Transverse colon (tissue), 4 donors: ENCODE results near the gene SPTBN4. TPM values are rescaled to one million over a fixed set of nuclear protein-coding genes. Genes with fewer than 3 reads are reported as not detected.

Experiments
- DNase-seq: peaks from one replicate; pipeline ENCODE4 v3.0.0-alpha.2; 2019
- H3K27ac ChIP-seq, 4 donors: fragments of 200-600 bp; sonication (generic); 2 replicates each; pipeline ENCODE4 v1.5.1; 2016 to 2018; ENCODE audit warnings: inconsistent platforms in 4 of 4
- H3K27me3 ChIP-seq: fragments of 200-600 bp; sonication (generic); 2 replicates; pipeline ENCODE4 v1.5.1; 2017; ENCODE audit warnings: inconsistent platforms
- H3K36me3 ChIP-seq, 4 donors: fragments of 200-600 bp; sonication (generic); 2 replicates each; pipeline ENCODE4 v1.5.1; 2017 to 2019; ENCODE audit warnings: inconsistent platforms in 4 of 4
- H3K4me1 ChIP-seq, 4 donors: fragments of 200-600 bp; sonication (generic); 2 replicates each; pipeline ENCODE4 v1.5.1; 2017 to 2020; ENCODE audit warnings: inconsistent platforms in 4 of 4
- H3K4me3 ChIP-seq, 4 donors: fragments of 200-600 bp; sonication (generic); 1 replicate in 1 of 4; 2 replicates in 3 of 4; pipeline versions ENCODE4 v1.5.1 to v1.6.1; 2017 to 2019; ENCODE audit warnings: inconsistent platforms in 4 of 4
- H3K9me3 ChIP-seq, 2 donors: fragments of 200-600 bp; sonication (generic); 2 replicates each; pipeline ENCODE4 v1.5.1; 2017 to 2019; ENCODE audit warnings: inconsistent platforms in 2 of 2
- CTCF ChIP-seq, 5 experiments: fragments of 200-600 bp in 3 of 5; fragments of 450-650 bp in 2 of 5; sonication (generic) in 3 of 5; IDR thresholded peaks; 1 replicate in 2 of 5; 2 replicates in 3 of 5; pipeline ENCODE4 v1.5.1; 2016 to 2017; ENCODE audit warnings: antibody characterized with exemption in 5 of 5, inconsistent platforms in 3 of 5, mild to moderate bottlenecking in 2 of 5, moderate library complexity in 1 of 5
- EP300 ChIP-seq: sonication (generic); formaldehyde crosslinking; IDR thresholded peaks from one replicate; pipeline ENCODE4 v1.6.1; 2017; ENCODE audit warnings: antibody characterized with exemption, low read depth
- POLR2A ChIP-seq: fragments of 450-650 bp; IDR thresholded peaks from one replicate; pipeline ENCODE4 v1.6.1; 2016; ENCODE audit warnings: antibody characterized with exemption, mild to moderate bottlenecking, moderate library complexity
- POLR2AphosphoS5 ChIP-seq, 3 donors: sonication (generic); formaldehyde crosslinking; IDR thresholded peaks; one replicate each; pipeline ENCODE4 v1.6.1; 2016; ENCODE audit warnings: antibody characterized with exemption in 3 of 3
- WGBS, 2 donors: methylation state at CpG; one replicate each; pipeline ENCODE4 v1.1.5; 2018; ENCODE audit warnings: low coverage in 1 of 2; 5-methylcytosine and 5-hydroxymethylcytosine counted together
- in situ Hi-C, 4 donors: fragments of 200-750 bp; cut with MboI; loops; one replicate each; pipeline versions ENCODE4 v1.15.0 to v1.15.1; 2017; ENCODE audit warnings: low sequenced_read_pairs in 3 of 4, low pct_ligation_motif_present in 1 of 4, low pct_unique_long_range_greater_than_20kb in 1 of 4
- intact Hi-C: fragments of 100-400 bp; cut with DNase I; formaldehyde crosslinking; loops from one replicate; pipeline ENCODE4 v1.15.1; 2023; ENCODE audit warnings: low total_unique reads
- total RNA-seq, 4 donors: library from RNA; depleted of rRNA; stranded (reverse); fragments of >200 nt; gene quantifications; one replicate each; pipeline ENCODE4 v1.1.0, GENCODE V29; 2016

Gene SPTBN4
- total RNA-seq, 4 donors from 2014 or later, result under 0.01 to 1.5 (median 0.99) TPM

- no peaks in the 10 kb centered on the region for H3K27me3 ChIP-seq
- no peak for TF ChIP-seq CTCF (IDR thresholded peaks at IDR 0.05)
- TF ChIP-seq POLR2AphosphoS5 (IDR thresholded peaks at IDR 0.05), result no peak
- no peak for TF ChIP-seq EP300
- no peak for TF ChIP-seq POLR2A
- H3K4me3 ChIP-seq, result no peak overlapping the region
- peaks cover 0 to 23% (median 0%) of the 10 kb centered on the region in 4 donors for H3K36me3 ChIP-seq
- in situ Hi-C loops (loop anchor here in 1 of 4 donors (25.0 kb wide), 1 partner anchor 266 kb away; no protein-coding TSS in a partner anchor), intact Hi-C loops (no loop called here)
- WGBS, 2 donors, result 88 to 100% methylated on average over 1 to 12 of the region's 12 CpGs
- H3K27ac ChIP-seq, result no peak overlapping the region
- H3K9me3 ChIP-seq, result no peaks in the 10 kb centered on the region
- DNase-seq, result no peak
- peaks cover 0 to 21% (median 12%) of the 10 kb centered on the region in 4 donors for H3K4me1 ChIP-seq
Measured at GRCh38 chr19:40578442-40578908, 111.7 kb downstream of the SPTBN4 start.

GRCh38 chr19:40580619-40581018 lies 113.8 kb downstream of the SPTBN4 start:
- Histone ChIP-seq H3K27me3 (no peaks in the 10 kb centered on the region), H3K4me1 (peaks cover 0 to 21% (median 12%) of the 10 kb centered on the region in 4 donors), H3K27ac (no peak overlapping the region), H3K9me3 (no peaks in the 10 kb centered on the region), H3K36me3 (peaks cover 0 to 33% (median 0%) of the 10 kb centered on the region in 4 donors), H3K4me3 (no peak overlapping the region)
- in situ Hi-C loops, result loop anchor here in 1 of 4 donors (25.0 kb wide), 1 partner anchor 268 kb away; no protein-coding TSS in a partner anchor
- DNase-seq, result no peak
- WGBS, 2 donors, result 97 to 100% methylated on average over 4 to 13 of the region's 13 CpGs
- TF ChIP-seq POLR2A (no peak), POLR2AphosphoS5 (IDR thresholded peaks at IDR 0.05) (no peak), CTCF (IDR thresholded peaks at IDR 0.05) (no peak), EP300 (no peak)
- intact Hi-C loops, result no loop called here

GRCh38 chr19:40581531-40581930 lies 114.7 kb downstream of the SPTBN4 start:
- Histone ChIP-seq H3K4me1 (peaks cover 0 to 15% (median 9%) of the 10 kb centered on the region in 4 donors), H3K9me3 (no peaks in the 10 kb centered on the region), H3K27ac (no peak overlapping the region), H3K27me3 (no peaks in the 10 kb centered on the region), H3K36me3 (peaks cover 0 to 33% (median 0%) of the 10 kb centered on the region in 4 donors), H3K4me3 (no peak overlapping the region)
- WGBS, 2 donors, result 88 to 95% methylated on average over 2 to 5 of the region's 5 CpGs
- intact Hi-C loops (no loop called here), in situ Hi-C loops (loop anchor here in 1 of 4 donors (25.0 kb wide), 1 partner anchor 269 kb away; no protein-coding TSS in a partner anchor)
- TF ChIP-seq EP300 (no peak), CTCF (IDR thresholded peaks at IDR 0.05) (no peak), POLR2AphosphoS5 (IDR thresholded peaks at IDR 0.05) (no peak), POLR2A (no peak)
- DNase-seq, result no peak

- Histone ChIP-seq H3K36me3 (peaks cover 0 to 33% (median 0%) of the 10 kb centered on the region in 4 donors), H3K9me3 (no peaks in the 10 kb centered on the region), H3K27me3 (no peaks in the 10 kb centered on the region), H3K4me3 (no peak overlapping the region), H3K27ac (no peak overlapping the region), H3K4me1 (peaks cover 0 to 11% (median 6%) of the 10 kb centered on the region in 4 donors)
- intact Hi-C loops (no loop called here), in situ Hi-C loops (loop anchor here in 1 of 4 donors (25.0 kb wide), 1 partner anchor 270 kb away; no protein-coding TSS in a partner anchor)
- WGBS, 2 donors, result 80 to 88% methylated on average over 1 to 2 of the region's 2 CpGs
- DNase-seq, result no peak
- no peak for TF ChIP-seq POLR2A
- TF ChIP-seq POLR2AphosphoS5 (IDR thresholded peaks at IDR 0.05), result no peak
- TF ChIP-seq CTCF (IDR thresholded peaks at IDR 0.05), result no peak
- no peak for TF ChIP-seq EP300
Measured at GRCh38 chr19:40582467-40582866, 115.7 kb downstream of the SPTBN4 start.
